IMR-90 (cell line): ENCODE data around the gene FNDC5. TPM values are rescaled to one million over a fixed set of nuclear protein-coding genes. Genes with fewer than 3 reads are reported as not detected.

ENCODE experiments used
- ATAC-seq: fragments of 200-7000 bp; cut with Tn5 transposase; 2 replicates; pipeline ENCODE4 v1.9.1; 2020; ENCODE audit warnings: low read depth, mild to moderate bottlenecking, moderate library complexity
- BruUV-seq: library from RNA; stranded (reverse); fragments of 400-500 nt; replicated peaks from 2 replicates; lab custom pipeline; 2021; lab: Mats Ljungman, UMichigan
- CTCF ChIA-PET: fragments of 300-600 bp; formaldehyde crosslinking; extraction: SDS; loops from one replicate; lab custom pipeline; 2021; ENCODE audit warnings: antibody characterized with exemption; lab: Yijun Ruan, JAX
- POLR2A ChIA-PET: fragments of 300-600 bp; sonication (Branson Sonifier 250); formaldehyde crosslinking; loops from one replicate; lab custom pipeline; 2022; ENCODE audit warnings: antibody characterized with exemption; ENCODE audit not compliant: unreplicated experiment; lab: Charles Lee
- DNase-seq: peaks from one replicate; pipeline ENCODE4 v3.0.0; 2013
- H2AFZ ChIP-seq: replicated peaks from 2 replicates; pipeline ENCODE3; 2013; ENCODE audit warnings: low read length, mild to moderate bottlenecking; ENCODE audit not compliant: poor library complexity
- H2AK5ac ChIP-seq: 2 replicates; pipeline ENCODE4 v1.6.1; 2013; ENCODE audit warnings: low read depth, low read length, inconsistent platforms
- H2AK9ac ChIP-seq: replicated peaks from 2 replicates; pipeline ENCODE3; 2013; ENCODE audit warnings: mild to moderate bottlenecking, low read depth, low read length, moderate library complexity; ENCODE audit not compliant: poor library complexity
- H2BK120ac ChIP-seq: 2 replicates; pipeline ENCODE4 v1.6.1; 2013; ENCODE audit warnings: low read depth, low read length, inconsistent platforms
- H2BK15ac ChIP-seq: 3 replicates; pipeline ENCODE4 v1.6.1; 2013; ENCODE audit warnings: low read depth, low read length, inconsistent platforms
- H2BK20ac ChIP-seq: 2 replicates; pipeline ENCODE4 v1.6.1; 2013; ENCODE audit warnings: low read depth, mild to moderate bottlenecking, inconsistent platforms, low read length, moderate library complexity
- H2BK5ac ChIP-seq: 2 replicates; pipeline ENCODE4 v1.6.1; 2013; ENCODE audit warnings: mild to moderate bottlenecking, low read depth, low read length, inconsistent platforms; ENCODE audit not compliant: poor library complexity, severe bottlenecking
- H3K14ac ChIP-seq: replicated peaks from 2 replicates; pipeline ENCODE4 v1.6.1; 2013; ENCODE audit warnings: low read depth, low read length, inconsistent platforms
- H3K18ac ChIP-seq: 2 replicates; pipeline ENCODE4 v1.6.1; 2013; ENCODE audit warnings: low read depth, low read length, control low read depth
- H3K23ac ChIP-seq: 2 replicates; pipeline ENCODE4 v1.6.1; 2013; ENCODE audit warnings: low read depth, low read length, inconsistent platforms
- H3K27ac ChIP-seq: 2 replicates; pipeline ENCODE4 v1.5.1; 2013; ENCODE audit warnings: mild to moderate bottlenecking, control low read depth, low read length; ENCODE audit not compliant: insufficient read depth
- H3K27me3 ChIP-seq: 2 replicates; pipeline ENCODE4 v1.6.1; 2013; ENCODE audit warnings: low read length; ENCODE audit not compliant: control insufficient read depth, insufficient read depth
- H3K36me3 ChIP-seq: 2 replicates; pipeline ENCODE4 v1.6.1; 2013; ENCODE audit warnings: low read length, mixed read lengths; ENCODE audit not compliant: control insufficient read depth, insufficient read depth
- H3K4ac ChIP-seq: 2 replicates; pipeline ENCODE4 v1.6.1; 2013; ENCODE audit warnings: low read depth, low read length, inconsistent platforms
- H3K4me1 ChIP-seq: 2 replicates; pipeline ENCODE4 v1.6.1; 2013; ENCODE audit warnings: low read length, mixed read lengths; ENCODE audit not compliant: control insufficient read depth, insufficient read depth
- H3K4me2 ChIP-seq: 2 replicates; pipeline ENCODE4 v1.6.1; 2013; ENCODE audit warnings: low read depth, mild to moderate bottlenecking, control low read depth, low read length, moderate library complexity
- H3K4me3 ChIP-seq: 2 replicates; pipeline ENCODE4 v1.5.1; 2013; ENCODE audit warnings: low read depth, mild to moderate bottlenecking, control low read depth, low read length, moderate library complexity; ENCODE audit not compliant: insufficient read depth
- H3K56ac ChIP-seq: 2 replicates; pipeline ENCODE4 v1.6.1; 2013; ENCODE audit warnings: low read length, inconsistent platforms; ENCODE audit not compliant: insufficient read depth; ENCODE audit errors: extremely low read depth
- H3K79me1 ChIP-seq, 2 experiments: 2 replicates each; pipeline ENCODE4 v1.6.1; 2013; ENCODE audit warnings: low read length in 2 of 2, inconsistent platforms in 1 of 2, low read depth in 1 of 2
- H3K9ac ChIP-seq: 2 replicates; pipeline ENCODE4 v1.6.1; 2013; ENCODE audit warnings: low read depth, low read length, control low read depth
- H3K9me1 ChIP-seq: 2 replicates; pipeline ENCODE4 v1.6.1; 2013; ENCODE audit warnings: low read length, inconsistent platforms; ENCODE audit not compliant: insufficient read depth
- H3K9me3 ChIP-seq: 2 replicates; pipeline ENCODE4 v1.6.1; 2013; ENCODE audit warnings: low read length; ENCODE audit not compliant: control insufficient read depth, insufficient read depth
- H4K20me1 ChIP-seq: 2 replicates; pipeline ENCODE4 v1.6.1; 2013; ENCODE audit warnings: low read length, inconsistent platforms; ENCODE audit not compliant: insufficient read depth
- H4K5ac ChIP-seq: 2 replicates; pipeline ENCODE4 v1.6.1; 2013; ENCODE audit warnings: mild to moderate bottlenecking, low read depth, low read length, control low read depth
- H4K8ac ChIP-seq, 2 experiments: 2 replicates each; pipeline ENCODE4 v1.6.1; 2013; ENCODE audit warnings: low read depth in 2 of 2, low read length in 2 of 2, control low read depth in 1 of 2, inconsistent platforms in 1 of 2
- H4K91ac ChIP-seq: 2 replicates; pipeline ENCODE4 v1.6.1; 2013; ENCODE audit warnings: low read depth, low read length, inconsistent platforms; ENCODE audit not compliant: insufficient read depth
- BHLHE40 ChIP-seq: fragments of 150-350 bp; IDR thresholded peaks from 2 replicates; pipeline ENCODE4 v1.6.1; 2016; ENCODE audit warnings: mild to moderate bottlenecking, low read depth, low read length
- CEBPB ChIP-seq: IDR thresholded peaks from 2 replicates; pipeline ENCODE4 v1.6.1; 2012; ENCODE audit warnings: low read depth, low read length, improper control_type of control experiment
- MAZ ChIP-seq: IDR thresholded peaks from 2 replicates; pipeline ENCODE4 v1.6.1; 2012; ENCODE audit warnings: low read depth, mild to moderate bottlenecking, low read length, improper control_type of control experiment, moderate library complexity, borderline replicate concordance
- MXI1 ChIP-seq: IDR thresholded peaks from 2 replicates; pipeline ENCODE4 v1.6.1; 2012; ENCODE audit warnings: low read depth, mild to moderate bottlenecking, low read length, moderate library complexity, borderline replicate concordance
- POLR2A ChIP-seq: IDR thresholded peaks from 2 replicates; pipeline ENCODE4 v1.6.1; 2012; ENCODE audit warnings: mild to moderate bottlenecking, low read depth, low read length
- RAD21 ChIP-seq: IDR thresholded peaks from 2 replicates; pipeline ENCODE4 v1.6.1; 2012; ENCODE audit warnings: low read length, improper control_type of control experiment
- RFX5 ChIP-seq: IDR thresholded peaks from 2 replicates; pipeline ENCODE4 v1.8.0; 2012; ENCODE audit warnings: low read depth, mild to moderate bottlenecking, low read length, moderate library complexity
- WGBS, 2 experiments: methylation state at CpG; one replicate each; pipeline versions ENCODE4 v1.1.5 to v1.1.7; 2013; ENCODE audit warnings: missing lambda C conversion rate in 2 of 2; ENCODE audit not compliant: insufficient read length in 1 of 2; ENCODE audit errors: extremely low coverage in 2 of 2; 5-methylcytosine and 5-hydroxymethylcytosine counted together
- dilution Hi-C: fragments of 300-500 bp; cut with HindIII; formaldehyde crosslinking; loops from one replicate; pipeline ENCODE4 v1.14.3; 2018; ENCODE audit warnings: low sequenced_read_pairs; ENCODE audit not compliant: unreplicated experiment
- in situ Hi-C: fragments of 300-500 bp; cut with MboI; formaldehyde crosslinking; loops from 3 replicates; pipeline ENCODE4 v1.14.3; 2019; ENCODE audit warnings: low sequenced_read_pairs, inconsistent platforms, mixed read lengths
- intact Hi-C: fragments of 100-400 bp; cut with micrococcal nuclease; formaldehyde crosslinking; loops from 2 replicates; pipeline ENCODE4 v1.10.0; 2022
- polyA plus RNA-seq, 3 experiments: library from polyadenylated mRNA; depleted of rRNA; stranded (reverse); fragments of >200 nt; gene quantifications; 2 replicates each; pipeline ENCODE4 v1.2.3, GENCODE V29; 2012; ENCODE audit warnings: low replicate concordance in 1 of 3
- total RNA-seq: library from RNA; depleted of rRNA; stranded (reverse); fragments of >200 nt; gene quantifications from 2 replicates; pipeline ENCODE4 v1.2.3, GENCODE V29; 2012
- TF ChIP-seq, protein P1 (sequence below): fragments of 150-350 bp; IDR thresholded peaks from 2 replicates; pipeline ENCODE4 v1.6.1; 2016; ENCODE audit warnings: low read depth, mild to moderate bottlenecking, low read length, moderate library complexity, borderline replicate concordance
- TF ChIP-seq, protein P2 (sequence below): fragments of 150-350 bp; IDR thresholded peaks from 2 replicates; pipeline ENCODE4 v1.6.1; 2017; ENCODE audit warnings: mild to moderate bottlenecking, antibody characterized with exemption, low read length, low read depth
- TF ChIP-seq, protein P3 (sequence below): conservative IDR thresholded peaks from 2 replicates; pipeline ENCODE4 v1.5.1; 2012; ENCODE audit warnings: mild to moderate bottlenecking, low read depth, low read length, improper control_type of control experiment

Gene FNDC5
- total and polyA plus RNA-seq, 2 of the 4 experiments (the other 2 are of a cell fraction) = 1.2 to 1.6 TPM

DNA sequence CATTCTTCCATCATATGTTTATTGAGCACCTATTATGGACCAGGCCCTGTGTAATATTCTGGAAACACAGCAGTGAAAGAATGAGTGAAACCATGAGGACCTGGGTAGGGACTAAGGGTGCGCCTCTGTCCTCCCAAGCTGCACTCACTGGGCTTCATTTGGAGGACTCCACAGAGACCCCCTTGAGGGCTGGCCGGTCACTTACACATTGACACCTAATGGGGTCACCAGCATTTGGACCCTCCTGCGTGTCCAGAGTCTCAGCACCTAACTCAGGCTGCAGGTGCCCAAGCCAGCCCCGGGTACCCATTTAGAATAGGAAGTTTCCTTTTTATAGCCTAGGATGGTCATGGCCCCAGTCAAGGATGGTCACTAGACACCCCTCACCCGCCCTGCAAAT is 2.8 kb upstream of the FNDC5 start:
- no peak overlapping the region for H2BK15ac ChIP-seq
- no peak overlapping the region for H4K8ac ChIP-seq
- H3K9ac ChIP-seq = no peak overlapping the region
- H2AK5ac ChIP-seq = no peak overlapping the region
- H2BK20ac ChIP-seq = no peak overlapping the region
- no peak overlapping the region for H2AFZ ChIP-seq
- ATAC-seq (no peak), DNase-seq (no peak)
- no peak overlapping the region for H3K14ac ChIP-seq
- no peak overlapping the region for H2BK5ac ChIP-seq
- H4K91ac ChIP-seq = no peak overlapping the region
- H4K20me1 ChIP-seq = peaks cover 12% of the 10 kb centered on the region
- no peak overlapping the region for H3K4me3 ChIP-seq
- H3K4me2 ChIP-seq = no peak overlapping the region
- peaks cover 22% of the 10 kb centered on the region for H3K27me3 ChIP-seq
- POLR2A ChIA-PET = no interaction called here
- WGBS, 2 experiments = 57% methylated on average over 2 of the region's 5 CpGs; no CpG with 5 or more reads in 1 of the 2 experiments
- dilution Hi-C loops = no loop called here
- TF ChIP-seq CEBPB = no peak
- TF ChIP-seq, protein P1, sequence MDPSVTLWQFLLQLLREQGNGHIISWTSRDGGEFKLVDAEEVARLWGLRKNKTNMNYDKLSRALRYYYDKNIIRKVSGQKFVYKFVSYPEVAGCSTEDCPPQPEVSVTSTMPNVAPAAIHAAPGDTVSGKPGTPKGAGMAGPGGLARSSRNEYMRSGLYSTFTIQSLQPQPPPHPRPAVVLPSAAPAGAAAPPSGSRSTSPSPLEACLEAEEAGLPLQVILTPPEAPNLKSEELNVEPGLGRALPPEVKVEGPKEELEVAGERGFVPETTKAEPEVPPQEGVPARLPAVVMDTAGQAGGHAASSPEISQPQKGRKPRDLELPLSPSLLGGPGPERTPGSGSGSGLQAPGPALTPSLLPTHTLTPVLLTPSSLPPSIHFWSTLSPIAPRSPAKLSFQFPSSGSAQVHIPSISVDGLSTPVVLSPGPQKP = no peak
- no peak for TF ChIP-seq BHLHE40
- TF ChIP-seq, protein P2, sequence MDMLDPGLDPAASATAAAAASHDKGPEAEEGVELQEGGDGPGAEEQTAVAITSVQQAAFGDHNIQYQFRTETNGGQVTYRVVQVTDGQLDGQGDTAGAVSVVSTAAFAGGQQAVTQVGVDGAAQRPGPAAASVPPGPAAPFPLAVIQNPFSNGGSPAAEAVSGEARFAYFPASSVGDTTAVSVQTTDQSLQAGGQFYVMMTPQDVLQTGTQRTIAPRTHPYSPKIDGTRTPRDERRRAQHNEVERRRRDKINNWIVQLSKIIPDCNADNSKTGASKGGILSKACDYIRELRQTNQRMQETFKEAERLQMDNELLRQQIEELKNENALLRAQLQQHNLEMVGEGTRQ = no peak
- TF ChIP-seq MXI1 = no peak
- TF ChIP-seq, protein P3, sequence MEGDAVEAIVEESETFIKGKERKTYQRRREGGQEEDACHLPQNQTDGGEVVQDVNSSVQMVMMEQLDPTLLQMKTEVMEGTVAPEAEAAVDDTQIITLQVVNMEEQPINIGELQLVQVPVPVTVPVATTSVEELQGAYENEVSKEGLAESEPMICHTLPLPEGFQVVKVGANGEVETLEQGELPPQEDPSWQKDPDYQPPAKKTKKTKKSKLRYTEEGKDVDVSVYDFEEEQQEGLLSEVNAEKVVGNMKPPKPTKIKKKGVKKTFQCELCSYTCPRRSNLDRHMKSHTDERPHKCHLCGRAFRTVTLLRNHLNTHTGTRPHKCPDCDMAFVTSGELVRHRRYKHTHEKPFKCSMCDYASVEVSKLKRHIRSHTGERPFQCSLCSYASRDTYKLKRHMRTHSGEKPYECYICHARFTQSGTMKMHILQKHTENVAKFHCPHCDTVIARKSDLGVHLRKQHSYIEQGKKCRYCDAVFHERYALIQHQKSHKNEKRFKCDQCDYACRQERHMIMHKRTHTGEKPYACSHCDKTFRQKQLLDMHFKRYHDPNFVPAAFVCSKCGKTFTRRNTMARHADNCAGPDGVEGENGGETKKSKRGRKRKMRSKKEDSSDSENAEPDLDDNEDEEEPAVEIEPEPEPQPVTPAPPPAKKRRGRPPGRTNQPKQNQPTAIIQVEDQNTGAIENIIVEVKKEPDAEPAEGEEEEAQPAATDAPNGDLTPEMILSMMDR = no peak
- no peak for TF ChIP-seq POLR2A
- no peak for TF ChIP-seq RAD21
- TF ChIP-seq RFX5 = no peak
- no peak for TF ChIP-seq MAZ
- H3K18ac ChIP-seq = no peak overlapping the region
- H3K56ac ChIP-seq = no peak overlapping the region
- H3K23ac ChIP-seq = no peak overlapping the region
- no peak overlapping the region for H3K4ac ChIP-seq
- intact Hi-C loops = loop anchor here (2.0 kb wide), 2 partner anchors 425 to 473 kb away; no protein-coding TSS in a partner anchor
- H3K79me1 ChIP-seq = no peaks in the 10 kb centered on the region
- BruUV-seq = no TSS peak
- H2AK9ac ChIP-seq = no peak overlapping the region
- peaks cover 4% of the 10 kb centered on the region; the same call in 1 of the 2 replicates for H3K4me1 ChIP-seq
- H4K5ac ChIP-seq = no peak overlapping the region
- no peak overlapping the region for H3K27ac ChIP-seq
- no peaks in the 10 kb centered on the region for H3K9me3 ChIP-seq
- 0 out of 2 replicates have a peak, but pooled peaks cover 3% of the 10 kb centered on the region for H3K9me1 ChIP-seq
- CTCF ChIA-PET = no interaction called here
- no peak overlapping the region for H2BK120ac ChIP-seq
- in situ Hi-C loops = no loop called here
- H3K36me3 ChIP-seq = no peaks in the 10 kb centered on the region
